Measurements from ENCODE around the gene PNPLA7.
"Not testable (repeated sequence)": the region's sequence is repeated elsewhere in the genome, so short reads cannot be mapped to it uniquely, and the experiment has no call there.

Gene PNPLA7

GRCh38 chr9:137452006-137452760 lies 98.0 kb downstream of the PNPLA7 start:
- DNase-seq (ENCODE audit: low read depth in 2 of 2) = no peak

DNA sequence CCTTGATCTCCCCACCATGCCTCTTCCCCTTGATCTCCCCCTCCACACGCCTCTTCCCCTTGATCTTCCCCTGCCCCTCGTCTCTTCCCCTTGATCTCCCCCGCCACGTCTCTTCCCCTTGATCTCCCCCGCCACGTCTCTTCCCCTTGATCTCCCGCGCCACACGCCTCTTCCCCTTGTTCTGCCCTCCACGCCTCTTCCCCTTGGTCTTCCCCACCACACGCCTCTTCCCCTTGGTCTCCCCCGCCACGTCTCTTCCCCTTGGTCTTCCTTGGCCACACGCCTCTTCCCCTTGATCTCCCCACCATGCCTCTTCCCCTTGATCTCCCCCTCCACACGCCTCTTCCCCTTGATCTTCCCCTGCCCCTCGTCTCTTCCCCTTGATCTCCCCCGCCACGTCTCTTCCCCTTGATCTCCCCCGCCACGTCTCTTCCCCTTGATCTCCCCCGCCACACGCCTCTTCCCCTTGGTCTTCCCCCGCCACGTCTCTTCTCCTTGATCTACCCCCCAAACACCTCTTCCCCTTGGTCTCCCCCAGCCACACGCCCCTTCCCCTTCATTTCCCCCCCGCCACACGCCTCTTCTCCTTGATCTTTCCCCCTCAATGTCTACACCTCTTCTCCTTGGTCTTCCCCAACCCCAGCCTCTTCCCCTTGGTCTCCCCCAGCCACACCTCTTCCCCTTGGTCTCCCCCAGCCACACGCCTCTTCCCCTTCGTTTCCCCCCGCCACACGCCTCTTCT lies 98.8 kb downstream of the PNPLA7 start:
- DNase-seq (ENCODE audit: low read depth in 2 of 2) = not testable (repeated sequence)

DNA sequence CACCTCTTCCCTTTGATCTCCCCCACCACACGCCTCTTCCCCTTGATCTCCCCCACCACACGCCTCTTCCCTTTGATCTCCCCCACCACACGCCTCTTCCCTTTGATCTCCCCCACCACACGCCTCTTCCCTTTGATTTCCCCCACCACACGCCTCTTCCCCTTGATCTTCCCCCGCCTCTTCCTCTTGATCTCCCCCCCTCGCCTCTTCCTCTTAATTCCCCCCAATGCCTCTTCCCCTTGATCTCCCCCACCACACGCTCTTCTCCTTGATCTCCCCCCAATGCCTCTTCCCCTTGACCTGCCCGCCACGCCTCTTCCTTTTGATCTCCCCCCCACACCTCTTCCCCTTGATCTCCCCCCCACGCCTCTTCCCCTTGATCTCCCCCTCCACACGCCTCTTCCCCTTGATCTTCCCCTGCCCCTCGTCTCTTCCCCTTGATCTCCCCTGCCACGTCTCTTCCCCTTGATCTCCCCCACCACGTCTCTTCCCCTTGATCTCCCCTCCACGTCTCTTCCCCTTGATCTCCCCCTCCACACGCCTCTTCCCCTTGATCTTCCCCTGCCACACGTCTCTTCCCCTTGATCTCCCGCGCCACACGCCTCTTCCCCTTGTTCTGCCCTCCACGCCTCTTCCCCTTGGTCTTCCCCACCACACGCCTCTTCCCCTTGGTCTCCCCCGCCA lies 99.5 kb downstream of the PNPLA7 start:
- DNase-seq (ENCODE audit: low read depth in 2 of 2) = not testable (repeated sequence)

DNA sequence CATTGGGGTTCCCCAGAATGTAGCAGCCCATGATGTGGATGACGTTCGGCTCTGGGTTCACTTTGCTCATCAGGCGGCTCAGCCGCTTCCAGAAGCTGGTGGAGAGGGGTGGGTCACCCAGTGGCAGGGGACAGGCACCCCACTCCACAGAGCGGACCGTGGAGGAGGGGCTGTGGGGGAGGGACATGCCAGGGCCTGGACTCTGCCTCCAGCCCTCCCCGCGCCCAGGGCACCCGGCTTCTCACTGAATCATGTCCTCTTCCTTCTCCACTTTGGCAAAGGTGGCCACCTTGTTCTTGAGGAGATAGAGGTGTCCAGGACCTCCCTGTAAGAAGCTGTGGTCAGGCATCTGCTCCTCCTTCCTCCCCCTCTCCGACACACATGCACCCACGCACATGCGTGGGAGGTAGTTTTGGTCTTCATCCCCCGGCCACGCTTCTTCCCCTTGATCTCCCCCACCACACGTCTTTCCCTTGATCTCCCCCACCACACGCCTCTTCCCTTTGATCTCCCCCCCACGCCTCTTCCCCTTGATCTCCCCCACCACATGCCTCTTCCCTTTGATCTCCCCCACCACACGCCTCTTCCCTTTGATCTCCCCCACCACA lies 100.2 kb downstream of the PNPLA7 start:
- DNase-seq (ENCODE audit: low read depth in 2 of 2) = peak in 1 of 2 donors; percentile 24

- DNase-seq (ENCODE audit: low read depth in 2 of 2) = no peak
Observed at GRCh38 chr9:137449081-137449844, 100.9 kb downstream of the PNPLA7 start.

DNA sequence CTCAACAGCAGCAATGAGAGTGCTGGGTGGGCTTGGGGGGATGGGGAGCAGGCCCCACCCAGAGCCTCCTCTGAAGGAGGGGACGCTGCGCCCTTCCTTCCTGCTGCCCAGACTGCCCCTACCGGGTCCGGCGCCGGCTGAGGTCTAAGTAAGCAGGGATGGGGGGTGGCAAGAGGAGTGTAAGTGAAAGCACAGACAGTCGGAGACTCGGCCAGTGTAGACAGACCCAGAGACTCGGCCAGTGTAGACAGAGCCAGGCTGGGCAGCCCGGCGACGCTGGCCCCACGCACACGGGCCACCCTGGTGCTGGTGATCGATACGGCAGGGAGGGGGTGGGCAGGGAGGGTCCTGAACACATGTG lies 101.6 kb downstream of the PNPLA7 start:
- DNase-seq (ENCODE audit: low read depth in 2 of 2) = no peak

DNA sequence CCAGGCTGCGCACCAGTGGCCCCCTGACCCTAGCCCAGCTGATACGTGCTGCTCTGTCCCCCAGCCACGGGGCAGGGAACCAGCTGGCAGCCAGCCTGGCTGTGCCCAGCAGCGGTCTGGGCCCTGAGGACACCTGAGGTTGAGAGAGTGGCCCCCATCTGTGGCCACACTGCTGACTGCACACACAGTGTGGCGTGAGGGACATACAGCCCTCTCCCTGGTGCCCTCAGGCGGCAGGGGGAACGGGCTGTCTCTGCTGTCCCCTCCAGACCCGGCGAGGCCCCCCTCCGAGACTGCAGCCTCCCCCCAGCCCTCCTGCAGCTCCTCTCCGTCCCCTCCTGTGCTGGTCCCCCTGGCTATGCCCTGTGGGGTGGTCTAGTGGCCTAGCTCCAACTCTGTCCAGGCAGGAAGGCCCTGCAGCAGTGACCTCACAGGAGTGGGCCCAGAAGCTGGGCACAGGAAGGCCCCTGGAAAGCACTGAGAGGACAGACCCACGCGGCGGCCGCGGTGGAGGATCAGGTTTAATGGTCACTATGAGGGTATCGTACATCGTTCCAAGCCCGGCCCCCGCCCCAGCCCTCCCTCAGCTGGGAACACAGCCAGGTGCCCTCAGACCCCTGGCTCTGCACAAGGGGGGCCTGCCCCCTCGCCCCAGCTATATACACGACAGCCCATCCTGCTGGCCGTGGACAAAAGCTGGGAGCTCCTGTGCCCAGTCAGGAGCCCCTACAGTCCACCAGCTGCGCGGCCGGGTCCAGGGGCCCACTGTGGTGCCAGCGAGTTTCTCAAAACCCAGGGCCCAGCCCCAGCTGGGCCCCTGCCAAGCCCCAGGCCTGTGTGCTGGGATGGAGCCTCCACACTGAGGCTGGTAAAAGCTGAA lies 102.2 kb downstream of the PNPLA7 start:
- DNase-seq (ENCODE audit: low read depth in 2 of 2) = no peak

DNA sequence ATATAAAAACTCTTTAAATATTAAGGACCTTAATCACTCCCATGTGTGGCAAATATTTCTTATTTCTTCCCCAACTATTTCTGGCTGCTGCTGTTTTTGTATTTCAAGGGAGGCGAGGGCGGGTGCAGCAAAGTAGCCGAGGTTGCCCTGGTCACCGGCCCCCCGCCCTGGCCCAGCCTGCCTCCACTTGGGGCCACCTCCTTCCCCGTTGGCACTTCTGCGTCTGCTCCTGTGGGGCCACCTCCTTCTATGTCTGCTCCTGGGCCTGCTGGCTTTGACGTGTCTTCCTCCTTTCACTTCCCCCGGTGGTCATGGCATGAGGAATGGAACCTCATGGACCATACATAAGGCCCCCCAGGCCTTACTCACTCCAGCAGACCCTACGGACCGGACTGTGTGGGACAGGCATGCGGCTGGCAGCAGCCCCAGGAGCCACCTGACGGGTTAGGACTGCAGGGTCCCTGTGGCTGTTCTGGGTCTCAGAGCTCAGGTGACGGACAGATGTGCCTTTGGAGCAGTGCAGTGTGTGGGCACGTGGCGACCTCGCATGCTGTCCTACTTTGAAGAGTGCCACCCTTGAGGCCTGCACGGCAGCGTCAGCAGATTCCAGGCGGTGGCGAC lies 103.2 kb downstream of the PNPLA7 start:
- no peak for DNase-seq (ENCODE audit: low read depth in 2 of 2)

GRCh38 chr9:137445930-137446431 lies 104.2 kb downstream of the PNPLA7 start:
- no peak for DNase-seq (ENCODE audit: low read depth in 2 of 2)

DNA sequence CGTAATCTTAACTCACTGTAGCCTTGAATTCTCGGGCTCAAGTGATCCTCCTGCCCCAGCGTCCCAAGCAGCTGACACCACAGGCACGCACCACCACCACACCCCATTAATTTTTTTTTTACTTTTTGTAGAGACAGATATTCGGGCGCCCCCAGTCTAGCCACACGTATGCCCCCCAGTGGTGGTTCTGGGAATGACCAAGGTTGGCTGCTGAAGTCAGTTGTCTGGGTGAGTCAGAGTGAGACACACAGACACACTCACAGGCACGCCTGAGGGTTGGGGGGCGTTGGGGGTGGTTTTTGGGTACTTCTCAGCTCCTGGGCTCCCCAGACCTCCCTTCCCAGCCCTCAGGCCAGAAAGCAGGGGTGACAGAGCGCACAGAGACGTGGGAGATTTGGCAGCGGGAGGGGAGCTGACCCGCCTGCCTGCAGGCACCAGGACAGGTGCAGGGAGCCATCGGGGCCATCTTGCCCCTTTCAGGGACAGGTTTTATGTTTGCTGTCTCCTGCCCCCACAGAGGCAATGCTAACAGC lies 104.9 kb downstream of the PNPLA7 start:
- DNase-seq (ENCODE audit: low read depth in 2 of 2) = peak; percentile 66 to 74

GRCh38 chr9:137444106-137444790 lies 106.0 kb downstream of the PNPLA7 start:
- no peak for DNase-seq (ENCODE audit: low read depth in 2 of 2)

DNA sequence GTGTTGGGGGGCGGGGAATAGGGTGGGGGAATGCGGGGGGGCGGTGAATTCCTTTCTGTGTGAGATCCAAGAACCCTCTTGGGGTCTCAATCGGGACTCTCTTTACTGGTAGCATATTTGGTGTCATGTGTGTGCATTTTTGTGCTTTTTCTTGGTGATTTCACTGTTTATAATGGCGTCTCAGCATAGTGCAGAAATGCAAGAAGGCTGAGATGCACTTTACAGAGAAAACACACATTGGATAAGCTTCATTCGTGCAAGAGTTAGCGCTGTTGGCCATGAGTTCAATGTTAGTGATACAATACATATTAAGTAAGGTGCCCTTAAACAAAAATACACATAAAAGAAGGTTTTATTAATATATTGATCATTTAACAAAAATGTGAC lies 108.3 kb downstream of the PNPLA7 start:
- no peak for DNase-seq (ENCODE audit: low read depth in 2 of 2)

DNA sequence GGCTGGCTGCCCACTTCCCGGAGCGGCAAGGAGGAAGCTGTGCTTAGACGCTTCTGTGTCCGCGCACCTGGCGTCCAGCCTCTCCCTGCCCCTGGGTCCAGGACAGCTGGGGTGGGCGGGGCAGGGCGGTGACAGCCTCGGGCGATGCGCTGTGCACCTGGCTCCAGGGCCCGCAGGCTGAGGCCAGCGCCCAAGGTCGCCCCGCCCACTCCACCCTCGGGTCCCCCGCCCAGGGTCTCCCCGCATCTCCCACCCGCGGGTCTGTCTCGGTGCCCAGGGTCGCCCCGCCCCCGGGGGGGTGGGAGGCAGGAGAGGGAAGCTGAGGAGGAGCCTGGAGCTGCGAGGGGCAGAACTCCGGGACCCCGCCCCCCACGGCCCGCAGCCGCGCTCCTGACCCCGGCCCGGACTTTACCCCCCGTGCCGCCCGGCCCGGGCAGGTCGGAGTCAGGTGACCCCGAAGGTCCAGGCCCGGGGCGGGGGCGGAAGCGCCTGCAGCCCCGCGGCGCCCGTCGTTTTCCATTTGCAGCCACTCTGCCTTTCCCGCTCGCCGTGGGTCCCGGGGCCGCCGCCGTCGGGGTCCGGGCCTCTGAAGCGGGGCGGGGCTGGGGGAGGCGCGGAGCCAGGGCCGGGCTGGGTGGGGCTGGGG lies 108.8 kb downstream of the PNPLA7 start, which contains the start of gene ENTPD8:
Gene ENTPD8, minus strand, starts transcription at position 69 of the 646 bp plus-strand sequence. CDS start 3,072 bp downstream, outside the sequence.
- no peak for DNase-seq (ENCODE audit: low read depth in 2 of 2)

GRCh38 chr9:137439158-137439714 lies 111.0 kb downstream of the PNPLA7 start:
- DNase-seq (ENCODE audit: low read depth in 2 of 2) = no peak

DNA sequence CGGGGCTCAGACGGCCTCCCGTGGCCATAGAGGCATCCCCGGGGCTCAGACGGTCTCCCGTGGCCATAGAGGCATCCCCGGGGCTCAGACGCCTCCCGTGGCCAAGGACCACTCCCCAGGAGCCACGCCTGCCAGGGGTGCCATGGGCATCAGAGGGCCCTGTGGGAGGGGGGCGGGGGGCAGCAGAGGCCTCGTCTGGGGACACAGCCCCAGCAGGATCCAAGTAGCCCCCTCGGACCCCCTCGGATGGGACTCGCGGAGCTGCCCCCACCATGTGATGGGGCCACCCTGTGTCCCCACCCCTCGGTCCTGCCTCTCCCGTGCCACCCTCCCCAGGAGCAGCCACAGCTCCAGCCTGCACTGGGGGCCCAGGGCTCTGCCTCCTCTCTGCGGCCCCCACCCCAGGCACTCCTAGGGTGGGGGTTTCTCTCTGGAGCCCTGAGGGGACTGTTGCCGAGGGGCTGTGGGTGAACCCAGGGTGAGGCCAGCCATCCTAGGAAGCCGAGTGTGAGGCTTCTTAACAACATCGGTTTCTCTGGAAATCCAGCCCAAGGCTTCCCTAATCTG lies 111.5 kb downstream of the PNPLA7 start:
- DNase-seq (ENCODE audit: low read depth in 2 of 2) = no peak

DNA sequence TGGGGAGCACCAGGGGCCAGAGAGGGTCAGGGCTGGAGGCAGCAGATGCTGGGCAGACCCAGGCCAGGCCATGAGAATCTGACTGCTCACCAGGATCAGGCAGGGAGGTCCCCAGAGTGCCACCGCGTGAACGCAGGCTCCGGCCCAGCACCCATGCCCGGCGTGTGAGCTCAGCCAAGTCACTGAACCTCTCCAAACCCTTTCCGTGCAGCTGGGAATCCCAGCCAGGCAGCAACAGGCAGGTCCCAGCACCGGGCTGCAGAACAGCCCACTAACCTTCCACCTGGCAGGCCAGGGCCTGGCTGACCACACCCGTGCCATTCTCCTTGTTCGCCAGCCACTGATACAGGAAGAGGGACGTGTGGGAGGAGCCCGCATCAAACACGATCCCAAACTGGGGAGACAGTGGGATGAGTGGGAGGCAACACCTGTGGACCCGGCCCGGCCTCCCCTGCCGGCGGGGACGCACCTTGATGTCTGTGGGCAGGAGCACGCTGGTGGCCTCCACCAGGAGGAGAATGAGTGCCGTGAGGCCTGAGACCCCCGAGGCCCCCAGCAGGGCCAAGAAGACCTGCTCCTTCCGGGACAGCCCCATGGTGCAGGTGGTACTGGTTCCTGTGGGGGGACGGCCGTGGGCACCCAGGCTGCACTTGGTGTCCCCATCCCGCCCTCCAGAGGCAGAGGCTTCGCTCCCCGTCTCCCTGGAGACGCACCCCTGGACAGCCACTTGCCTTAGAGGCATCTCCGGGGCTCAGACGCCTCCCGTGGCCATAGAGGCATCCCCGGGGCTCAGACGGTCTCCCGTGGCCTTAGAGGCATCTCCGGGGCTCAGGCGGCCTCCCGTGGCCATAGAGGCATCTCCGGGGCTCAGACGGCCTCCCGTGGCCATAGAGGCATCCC lies 112.3 kb downstream of the PNPLA7 start:
- DNase-seq (ENCODE audit: low read depth in 2 of 2) = no peak
